ENCODE measurements around the gene MBNL1. TPM values are rescaled to one million over a fixed set of nuclear protein-coding genes. Genes with fewer than 3 reads are reported as not detected.

MBNL1 gene
- total and polyA plus RNA-seq, 2 of the 13 experiments (the other 11 are each of a cell fraction or from before 2014, with no cell fraction given) = 27.1 to 55.4 TPM

- TF ChIP-seq ZNF407 (CRISPR knock-in tag; IDR thresholded peaks at IDR 0.05; ENCODE audit: not compliant biosample characterization) (no peak), ZNF691 (CRISPR knock-in tag; IDR thresholded peaks at IDR 0.05; ENCODE audit: borderline replicate concordance, low read depth) (no peak), DDIT3 (CRISPR knock-in tag; IDR thresholded peaks at IDR 0.05) (no peak), ZNF772 (CRISPR knock-in tag; IDR thresholded peaks at IDR 0.05) (no peak), ASH2L (IDR thresholded peaks at IDR 0.05; ENCODE audit: insufficient read length, low read depth, low read length) (peak; percentile 17), ZNF775 (CRISPR knock-in tag; IDR thresholded peaks at IDR 0.05; ENCODE audit: borderline replicate concordance) (no peak), ZNF205 (CRISPR knock-in tag; IDR thresholded peaks at IDR 0.05) (no peak), ZNF780A (CRISPR knock-in tag; IDR thresholded peaks at IDR 0.05) (no peak), PRDM15 (CRISPR knock-in tag; IDR thresholded peaks at IDR 0.05) (no peak), ZBTB46 (CRISPR knock-in tag; IDR thresholded peaks at IDR 0.05; ENCODE audit: borderline replicate concordance) (no peak)
These were observed 60.1 kb downstream of the MBNL1 start (continued) for GRCh38 chr3:152328841-152329240.
